WI38 (cell line): ENCODE measurements around the gene GIMAP8.
A peak's percentile ranks its signal among the peaks of the same experiment; 100 is the strongest.

Source experiments
- H3K4me3 ChIP-seq: 2 replicates; pipeline ENCODE4 v1.5.1; 2011; ENCODE audit warnings: low read depth, mild to moderate bottlenecking, control low read depth, low read length
- CTCF ChIP-seq: IDR thresholded peaks from 2 replicates; pipeline ENCODE4 v1.5.1; 2012; ENCODE audit warnings: low read depth, mild to moderate bottlenecking, control low read depth, low read length

Gene GIMAP8

GRCh38 chr7:150420987-150421674 lies 29.3 kb upstream of the GIMAP8 start:
- TF ChIP-seq CTCF, result peak; percentile 66
- H3K4me3 ChIP-seq, result no peak overlapping the region

- H3K4me3 ChIP-seq, result no peak overlapping the region
- no peak for TF ChIP-seq CTCF
Measured at GRCh38 chr7:150421831-150422230, 28.6 kb upstream of the GIMAP8 start.

- H3K4me3 ChIP-seq, result no peak overlapping the region
- no peak for TF ChIP-seq CTCF
Measured at GRCh38 chr7:150425670-150426069, 24.8 kb upstream of the GIMAP8 start.

GRCh38 chr7:150428671-150429451 lies 21.6 kb upstream of the GIMAP8 start:
- no peak for TF ChIP-seq CTCF
- no peak overlapping the region for H3K4me3 ChIP-seq

GRCh38 chr7:150429699-150430098 lies 20.7 kb upstream of the GIMAP8 start:
- TF ChIP-seq CTCF, result no peak
- no peak overlapping the region for H3K4me3 ChIP-seq

GRCh38 chr7:150430465-150431085 lies 19.9 kb upstream of the GIMAP8 start:
- no peak for TF ChIP-seq CTCF
- no peak overlapping the region for H3K4me3 ChIP-seq
